Measurements from ENCODE around the gene CRTC3. TPM values are rescaled to one million over a fixed set of nuclear protein-coding genes. Genes with fewer than 3 reads are reported as not detected.

The CRTC3 gene
- total and polyA plus RNA-seq, 2 donors (not counting 3 experiments of a cell fraction or from before 2014, with no cell fraction given) = 16.2 to 26.4 TPM

DNA sequence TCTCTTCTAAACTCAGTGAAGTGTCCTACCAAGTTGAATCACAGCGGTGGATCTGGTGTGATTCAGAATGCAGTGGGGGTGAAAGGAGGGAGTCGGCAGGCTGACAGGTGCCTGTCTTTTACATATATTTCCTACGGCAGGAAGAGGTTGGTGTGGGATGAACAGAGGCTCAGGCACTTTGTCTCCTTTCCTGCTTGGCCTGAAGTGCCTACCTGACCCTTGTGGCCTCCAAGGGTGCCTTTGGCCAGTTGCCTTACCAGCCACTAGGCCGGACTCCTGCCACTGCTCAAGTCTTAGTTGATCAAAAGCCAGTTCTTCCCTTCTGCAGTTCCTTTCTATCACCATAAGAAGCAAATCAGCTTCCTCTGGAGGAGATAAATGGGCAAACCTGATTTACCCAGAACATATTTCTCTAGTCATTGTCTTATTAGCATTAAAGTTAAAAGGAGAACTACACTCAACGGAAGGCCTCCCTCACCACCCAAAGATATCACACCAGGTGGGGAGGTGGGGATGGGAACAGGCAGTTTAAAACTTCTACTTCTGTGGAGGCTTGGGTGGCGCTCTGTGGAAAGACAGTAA lies 52.1 kb downstream of the CRTC3 start:
- DNase-seq (ENCODE audit: low read depth, low spot score) (no peak), FAIRE-seq (no peak)
- intact Hi-C loops (cut with micrococcal nuclease) = no loop called here
- Histone ChIP-seq H3K79me2 (ENCODE audit: control insufficient read depth, insufficient read depth, low read length) (no peaks in the 10 kb centered on the region), H2AFZ (ENCODE audit: low read depth, low read length) (no peak overlapping the region), H3K27ac (ENCODE audit: insufficient read depth, low read depth, low read length) (no peak overlapping the region), H3K4me3 (replicated peaks in 1 of 3; ENCODE audit: insufficient read depth in 1 of 3, low read depth in 1 of 3, low read length in 3 of 3) (no peak overlapping the region), H4K20me1 (replicated peaks; ENCODE audit: control insufficient read depth, extremely low read depth, insufficient read depth, low read length) (no peaks in the 10 kb centered on the region), H3K9me1 (replicated peaks; ENCODE audit: control insufficient read depth, extremely low read depth, insufficient read depth, low read length) (no peaks in the 10 kb centered on the region), H3K4me1 (ENCODE audit: control insufficient read depth, extremely low read depth, insufficient read depth, low read length) (no peaks in the 10 kb centered on the region), H3K9me3 (replicated peaks; ENCODE audit: control insufficient read depth, insufficient read depth, low read length) (no peaks in the 10 kb centered on the region), H3K36me3 (ENCODE audit: control insufficient read depth in 2 of 2, extremely low read depth in 1 of 2, insufficient read depth in 2 of 2, low read length in 2 of 2) (no peaks in the 10 kb centered on the region), H3K4me2 (ENCODE audit: insufficient read depth, low read length) (no peak overlapping the region), H3K27me3 (ENCODE audit: control insufficient read depth in 2 of 2, insufficient read depth in 2 of 2, low read length in 2 of 2) (no peaks in the 10 kb centered on the region), H3K9ac (replicated peaks; ENCODE audit: extremely low read depth, insufficient read depth, low read length) (no peak overlapping the region)
- CTCF ChIA-PET = interaction anchor here (1.6 kb wide), 1 partner anchor 9 kb away, joined by 4 read pairs; no protein-coding TSS in a partner anchor
- TF ChIP-seq POLR2AphosphoS5 (IDR thresholded peaks at IDR 0.05; ENCODE audit: insufficient read depth, low read depth, low read length) = no peak
- POLR2A ChIA-PET = no interaction called here
- dilution Hi-C loops (cut with MboI; ENCODE audit: extremely low pct_ligation_motif_present, low sequenced_read_pairs) = no loop called here
- BruUV-seq (replicated peaks) = no TSS peak

DNA sequence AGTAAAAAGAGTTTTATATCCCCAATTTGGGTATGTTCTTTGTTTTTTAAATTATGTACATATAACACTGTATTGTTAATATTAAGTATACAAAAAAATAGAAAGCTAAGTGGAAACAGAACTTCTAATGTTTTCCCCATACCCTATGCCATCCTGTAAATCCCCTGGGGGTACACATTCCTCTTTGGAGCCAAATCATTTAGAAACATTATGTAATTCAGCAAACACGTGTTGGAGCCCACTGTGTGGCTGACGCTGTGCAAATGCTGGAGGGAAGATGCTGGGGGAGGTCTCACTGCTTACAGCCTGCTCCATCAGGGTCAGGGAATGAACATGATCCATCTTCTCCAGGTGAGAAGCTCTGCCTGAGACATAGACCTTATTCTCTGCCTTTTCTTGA lies 52.8 kb downstream of the CRTC3 start:
- TF ChIP-seq JUN (IDR thresholded peaks at IDR 0.05; ENCODE audit: borderline replicate concordance, insufficient read depth, insufficient read length, low read depth) (no peak), MYC (IDR thresholded peaks at IDR 0.05; ENCODE audit: low read depth, low read length) (no peak), CTCF (IDR thresholded peaks at IDR 0.05; ENCODE audit: extremely low read depth in 1 of 2, insufficient read depth in 1 of 2, low read depth in 1 of 2, low read length in 2 of 2) (no peak), POLR2AphosphoS5 (IDR thresholded peaks at IDR 0.05; ENCODE audit: insufficient read depth, low read depth, low read length) (no peak), EZH2 (IDR thresholded peaks at IDR 0.05; ENCODE audit: borderline replicate concordance, low read depth, low read length, severe bottlenecking) (no peak), FOS (IDR thresholded peaks at IDR 0.05; ENCODE audit: borderline replicate concordance, insufficient read depth, low read length) (no peak), GATA2 (IDR thresholded peaks at IDR 0.05; ENCODE audit: insufficient read depth, insufficient read length, low read depth, low read length) (no peak), POLR2A (IDR thresholded peaks at IDR 0.05; ENCODE audit: low read depth, low read length) (no peak)
- TF ChIP-seq, protein P1, sequence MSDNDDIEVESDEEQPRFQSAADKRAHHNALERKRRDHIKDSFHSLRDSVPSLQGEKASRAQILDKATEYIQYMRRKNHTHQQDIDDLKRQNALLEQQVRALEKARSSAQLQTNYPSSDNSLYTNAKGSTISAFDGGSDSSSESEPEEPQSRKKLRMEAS (IDR thresholded peaks at IDR 0.05; ENCODE audit: insufficient read depth, insufficient read length) = no peak
- no peaks in the 10 kb centered on the region for H3K4me1 ChIP-seq (ENCODE audit: control insufficient read depth, extremely low read depth, insufficient read depth, low read length)
- ChIA-PET POLR2A (no interaction called here), CTCF (interaction anchor here (1.6 kb wide), 1 partner anchor 8 kb away, joined by 4 read pairs; no protein-coding TSS in a partner anchor)
- no peak overlapping the region for H3K27ac ChIP-seq (ENCODE audit: insufficient read depth, low read depth, low read length)
- no peak overlapping the region for H2AFZ ChIP-seq (ENCODE audit: low read depth, low read length)
- H3K27me3 ChIP-seq (ENCODE audit: control insufficient read depth in 2 of 2, insufficient read depth in 2 of 2, low read length in 2 of 2) = no peaks in the 10 kb centered on the region
- no peaks in the 10 kb centered on the region for H3K9me1 ChIP-seq (replicated peaks; ENCODE audit: control insufficient read depth, extremely low read depth, insufficient read depth, low read length)
- BruUV-seq (replicated peaks) = no TSS peak
- no peaks in the 10 kb centered on the region for H3K36me3 ChIP-seq (ENCODE audit: control insufficient read depth in 2 of 2, extremely low read depth in 1 of 2, insufficient read depth in 2 of 2, low read length in 2 of 2)
- H3K79me2 ChIP-seq (ENCODE audit: control insufficient read depth, insufficient read depth, low read length) = peaks cover 2% of the 10 kb centered on the region
- intact Hi-C loops (cut with micrococcal nuclease) (no loop called here), dilution Hi-C loops (cut with MboI; ENCODE audit: extremely low pct_ligation_motif_present, low sequenced_read_pairs) (no loop called here)
- no peak overlapping the region for H3K4me3 ChIP-seq (replicated peaks in 1 of 3; ENCODE audit: insufficient read depth in 1 of 3, low read depth in 1 of 3, low read length in 3 of 3)
- H3K9ac ChIP-seq (replicated peaks; ENCODE audit: extremely low read depth, insufficient read depth, low read length) = no peak overlapping the region
- no peaks in the 10 kb centered on the region for H3K9me3 ChIP-seq (replicated peaks; ENCODE audit: control insufficient read depth, insufficient read depth, low read length)
- no peaks in the 10 kb centered on the region for H4K20me1 ChIP-seq (replicated peaks; ENCODE audit: control insufficient read depth, extremely low read depth, insufficient read depth, low read length)
- FAIRE-seq (no peak), DNase-seq (ENCODE audit: low read depth, low spot score) (no peak)
- H3K4me2 ChIP-seq (ENCODE audit: insufficient read depth, low read length) = no peak overlapping the region
